ENCODE results near the gene CLDN1.

Gene CLDN1

GRCh38 chr3:190260301-190260700 lies 61.9 kb downstream of the CLDN1 start:
- Histone ChIP-seq H3K27ac (ENCODE audit: low read length) (no peak overlapping the region), H3K36me3 (ENCODE audit: control insufficient read depth, low read depth, low read length) (no peaks in the 10 kb centered on the region), H3K9me3 (ENCODE audit: control insufficient read depth, low read depth, low read length) (no peaks in the 10 kb centered on the region), H3K27me3 (ENCODE audit: control insufficient read depth, insufficient read depth, low read length) (no peaks in the 10 kb centered on the region), H3K9ac (ENCODE audit: low read length) (no peak overlapping the region), H3K4me1 (ENCODE audit: control insufficient read depth, low read depth, low read length) (peaks cover 8% of the 10 kb centered on the region), H3K4me3 (ENCODE audit: low read length) (no peak overlapping the region)

- Histone ChIP-seq H3K9ac (ENCODE audit: low read length) (no peak overlapping the region), H3K36me3 (ENCODE audit: control insufficient read depth, low read depth, low read length) (no peaks in the 10 kb centered on the region), H3K4me1 (ENCODE audit: control insufficient read depth, low read depth, low read length) (peaks cover 8% of the 10 kb centered on the region), H3K4me3 (ENCODE audit: low read length) (no peak overlapping the region), H3K9me3 (ENCODE audit: control insufficient read depth, low read depth, low read length) (no peaks in the 10 kb centered on the region), H3K27me3 (ENCODE audit: control insufficient read depth, insufficient read depth, low read length) (no peaks in the 10 kb centered on the region), H3K27ac (ENCODE audit: low read length) (no peak overlapping the region)
These were observed 63.6 kb downstream of the CLDN1 start for GRCh38 chr3:190258634-190259033.
